ENCODE data around the gene CHRNB1. TPM values are rescaled to one million over a fixed set of nuclear protein-coding genes. Genes with fewer than 3 reads are reported as not detected.

The CHRNB1 gene
- total RNA-seq (10 to 100 TPM; 11.4 to 15.6 (median 13.1) TPM), polyA plus RNA-seq (16.1 TPM)
- long read RNA-seq, donor 1, transcript CHRNB1-207 (2 exons, 1,095 nt) = minor isoform, 8 of 31 reads
- long read RNA-seq, donor 1, transcript CHRNB1-201 (11 exons, 2,557 nt) = major isoform, 14 of 31 reads
- long read RNA-seq, donor 1, partial matches to known transcripts = 3 of 31 reads
- long read RNA-seq, donor 1, other reads (novel, unspliced or antisense) = 3 of 31 reads
- long read RNA-seq, donor 2, partial matches to known transcripts = 0 of 11 reads
- long read RNA-seq, donor 2, other reads (novel, unspliced or antisense) = 3 of 11 reads
- long read RNA-seq, donor 3, transcript CHRNB1-201 (11 exons, 2,557 nt) = major isoform, 23 of 45 reads
- long read RNA-seq, donor 3, transcript CHRNB1-202 (10 exons, 1,623 nt) = minor isoform, 6 of 45 reads
- long read RNA-seq, donor 3, partial matches to known transcripts = 9 of 45 reads
- long read RNA-seq, donor 3, other reads (novel, unspliced or antisense) = 5 of 45 reads
- long read RNA-seq, donor 4, transcript CHRNB1-201 (11 exons, 2,557 nt) = major isoform, 6 of 14 reads
- long read RNA-seq, donor 4, partial matches to known transcripts = 0 of 14 reads
- long read RNA-seq, donor 4, other reads (novel, unspliced or antisense) = 1 of 14 reads

- H3K4me1 ChIP-seq (ENCODE audit: control insufficient read depth, insufficient read depth, low read length) = no peaks in the 10 kb centered on the region
- intact Hi-C loops (cut with DNase I) = no loop called here
- peak within 1 kb of the TSS; percentile 5 for H3K27ac ChIP-seq (ENCODE audit: low read length)
- peak; percentile 86 to 88 for ATAC-seq
- DNase-seq = peak; percentile 87 to 95 (median 94)
- WGBS = 3% methylated on average over 51 of the region's 51 CpGs
- H3K9me3 ChIP-seq (ENCODE audit: control insufficient read depth, low read length) = no peaks in the 10 kb centered on the region
- H3K27me3 ChIP-seq (ENCODE audit: control insufficient read depth, insufficient read depth) = no peaks in the 10 kb centered on the region
- H3K4me3 ChIP-seq (ENCODE audit: low read length) = peak within 1 kb of the TSS; percentile 45
Observed at GRCh38 chr17:7444682-7445618, at the start of gene CHRNB1. Gene CHRNB1 (plus strand): TSS chr17:7445061. CDS start chr17:7445128, 67 bp downstream.

GRCh38 chr17:7396147-7396546 lies 48.7 kb upstream of the CHRNB1 start:
- no peak for ATAC-seq
- 91% methylated on average over 4 of the region's 4 CpGs for WGBS
- Histone ChIP-seq H3K9me3 (ENCODE audit: control insufficient read depth, low read length) (no peaks in the 10 kb centered on the region), H3K4me1 (ENCODE audit: control insufficient read depth, insufficient read depth, low read length) (no peaks in the 10 kb centered on the region), H3K4me3 (ENCODE audit: low read length) (no peak overlapping the region), H3K27ac (ENCODE audit: low read length) (no peak overlapping the region), H3K27me3 (ENCODE audit: control insufficient read depth, insufficient read depth) (no peaks in the 10 kb centered on the region)
- DNase-seq = peak in 1 of 3 donors; percentile 3
- intact Hi-C loops (cut with DNase I) = no loop called here

GRCh38 chr17:7398612-7399011 lies 46.2 kb upstream of the CHRNB1 start:
- ATAC-seq (no peak), DNase-seq (no peak)
- Histone ChIP-seq H3K27me3 (ENCODE audit: control insufficient read depth, insufficient read depth) (no peaks in the 10 kb centered on the region), H3K4me3 (ENCODE audit: low read length) (no peak overlapping the region), H3K9me3 (ENCODE audit: control insufficient read depth, low read length) (no peaks in the 10 kb centered on the region), H3K27ac (ENCODE audit: low read length) (no peak overlapping the region), H3K4me1 (ENCODE audit: control insufficient read depth, insufficient read depth, low read length) (peaks cover 3% of the 10 kb centered on the region)
- intact Hi-C loops (cut with DNase I) = no loop called here
- 83% methylated on average over 2 of the region's 2 CpGs for WGBS

GRCh38 chr17:7403043-7403726 lies 41.7 kb upstream of the CHRNB1 start:
- WGBS = 12% methylated on average over 16 of the region's 16 CpGs
- intact Hi-C loops (cut with DNase I) = no loop called here
- peak overlapping the region; percentile 65 for H3K4me3 ChIP-seq (ENCODE audit: low read length)
- H3K9me3 ChIP-seq (ENCODE audit: control insufficient read depth, low read length) = no peaks in the 10 kb centered on the region
- DNase-seq = peak; percentile 81 to 91 (median 91)
- H3K27me3 ChIP-seq (ENCODE audit: control insufficient read depth, insufficient read depth) = no peaks in the 10 kb centered on the region
- H3K27ac ChIP-seq (ENCODE audit: low read length) = peak overlapping the region; percentile 98
- peak; percentile 15 to 25 for ATAC-seq
- H3K4me1 ChIP-seq (ENCODE audit: control insufficient read depth, insufficient read depth, low read length) = peaks cover 3% of the 10 kb centered on the region

- Histone ChIP-seq H3K4me3 (ENCODE audit: low read length) (peak overlapping the region; percentile 65), H3K27ac (ENCODE audit: low read length) (peak overlapping the region; percentile 98), H3K27me3 (ENCODE audit: control insufficient read depth, insufficient read depth) (no peaks in the 10 kb centered on the region), H3K9me3 (ENCODE audit: control insufficient read depth, low read length) (no peaks in the 10 kb centered on the region), H3K4me1 (ENCODE audit: control insufficient read depth, insufficient read depth, low read length) (peaks cover 3% of the 10 kb centered on the region)
- intact Hi-C loops (cut with DNase I) = no loop called here
- ATAC-seq (peak; percentile 59 to 70), DNase-seq (no peak)
- WGBS = 0% methylated on average over 13 of the region's 13 CpGs
Observed at GRCh38 chr17:7403727-7403976, 41.2 kb upstream of the CHRNB1 start.

GRCh38 chr17:7403977-7404736 lies 40.7 kb upstream of the CHRNB1 start, which contains the start of gene TMEM256:
Gene TMEM256 (minus strand): TSS chr17:7404097. CDS start chr17:7404084, 13 bp downstream.
- Histone ChIP-seq H3K4me1 (ENCODE audit: control insufficient read depth, insufficient read depth, low read length) (peaks cover 3% of the 10 kb centered on the region), H3K4me3 (ENCODE audit: low read length) (peak within 1 kb of the TSS; percentile 86), H3K27me3 (ENCODE audit: control insufficient read depth, insufficient read depth) (no peaks in the 10 kb centered on the region), H3K27ac (ENCODE audit: low read length) (peak within 1 kb of the TSS; percentile 98), H3K9me3 (ENCODE audit: control insufficient read depth, low read length) (no peaks in the 10 kb centered on the region)
- DNase-seq (peak; percentile 99), ATAC-seq (peak; percentile 94 to 95)
- intact Hi-C loops (cut with DNase I) = no loop called here
- under 1% methylated on average over 49 of the region's 49 CpGs for WGBS

- Histone ChIP-seq H3K4me1 (ENCODE audit: control insufficient read depth, insufficient read depth, low read length) (peaks cover 3% of the 10 kb centered on the region), H3K27ac (ENCODE audit: low read length) (peak overlapping the region; percentile 45), H3K9me3 (ENCODE audit: control insufficient read depth, low read length) (no peaks in the 10 kb centered on the region), H3K27me3 (ENCODE audit: control insufficient read depth, insufficient read depth) (no peaks in the 10 kb centered on the region), H3K4me3 (ENCODE audit: low read length) (peak overlapping the region; percentile 86)
- intact Hi-C loops (cut with DNase I) = no loop called here
- DNase-seq = peak; percentile 76 to 90 (median 89)
- peak; percentile 60 to 61 for ATAC-seq
- under 1% methylated on average over 65 of the region's 65 CpGs for WGBS
Observed at GRCh38 chr17:7404737-7405349, 40.0 kb upstream of the CHRNB1 start.

GRCh38 chr17:7405350-7406234 lies 39.3 kb upstream of the CHRNB1 start:
- ATAC-seq = no peak
- peak overlapping the region; percentile 86 for H3K4me3 ChIP-seq (ENCODE audit: low read length)
- H3K9me3 ChIP-seq (ENCODE audit: control insufficient read depth, low read length) = no peaks in the 10 kb centered on the region
- no peaks in the 10 kb centered on the region for H3K27me3 ChIP-seq (ENCODE audit: control insufficient read depth, insufficient read depth)
- intact Hi-C loops (cut with DNase I) = no loop called here
- DNase-seq = peak in 1 of 3 donors; percentile 69
- peak overlapping the region; percentile 9 for H3K27ac ChIP-seq (ENCODE audit: low read length)
- H3K4me1 ChIP-seq (ENCODE audit: control insufficient read depth, insufficient read depth, low read length) = peaks cover 3% of the 10 kb centered on the region
- 10% methylated on average over 38 of the region's 38 CpGs for WGBS

GRCh38 chr17:7406235-7406825 lies 38.5 kb upstream of the CHRNB1 start:
- peaks cover 3% of the 10 kb centered on the region for H3K4me1 ChIP-seq (ENCODE audit: control insufficient read depth, insufficient read depth, low read length)
- WGBS = 61% methylated on average over 12 of the region's 12 CpGs
- ATAC-seq (no peak), DNase-seq (peak in 1 of 3 donors; percentile 30)
- H3K9me3 ChIP-seq (ENCODE audit: control insufficient read depth, low read length) = no peaks in the 10 kb centered on the region
- no peaks in the 10 kb centered on the region for H3K27me3 ChIP-seq (ENCODE audit: control insufficient read depth, insufficient read depth)
- intact Hi-C loops (cut with DNase I) = no loop called here
- H3K27ac ChIP-seq (ENCODE audit: low read length) = no peak overlapping the region
- no peak overlapping the region for H3K4me3 ChIP-seq (ENCODE audit: low read length)
